WTC11 (cell line): ENCODE results near the gene EIF2D.

Experiments
- NFATC4 ChIP-seq: fragments of 250-450 bp; sonication (Bioruptor Pico); IDR thresholded peaks from 2 replicates; pipeline ENCODE4 v1.9.0; 2021; ENCODE audit warnings: mild to moderate bottlenecking
- NR2C2 ChIP-seq: sonication (generic); formaldehyde crosslinking; IDR thresholded peaks from 2 replicates; pipeline ENCODE4 v1.8.0; 2022; ENCODE audit warnings: mild to moderate bottlenecking, missing genetic modification reagents

GRCh38 chr1:206582537-206582936, 29.7 kb downstream of the EIF2D start:
- TF ChIP-seq NR2C2 (CRISPR knock-in tag) (no peak), NFATC4 (CRISPR knock-in tag) (no peak)
